H9 (cell line): Measurements from ENCODE around the gene MACROD1. TPM values are rescaled to one million over a fixed set of nuclear protein-coding genes. Genes with fewer than 3 reads are reported as not detected.
A peak's percentile ranks its signal among the peaks of the same experiment; 100 is the strongest.

Experiments used
- DNase-seq: peaks from one replicate; pipeline ENCODE4 v3.0.0-alpha.2; 2017
- H2AFZ ChIP-seq: one replicate; pipeline ENCODE4 v1.6.1; 2013; ENCODE audit warnings: mild to moderate bottlenecking, low read length, control low read depth, moderate library complexity
- H2AK5ac ChIP-seq: 2 replicates; pipeline ENCODE4 v1.6.1; 2013; ENCODE audit warnings: low read length, control low read depth, mixed read lengths; ENCODE audit not compliant: insufficient read length
- H2BK120ac ChIP-seq: one replicate; pipeline ENCODE4 v1.6.1; 2013; ENCODE audit warnings: low read depth, mild to moderate bottlenecking, low read length, control low read depth, inconsistent platforms; ENCODE audit not compliant: poor library complexity, severe bottlenecking
- H2BK12ac ChIP-seq: 2 replicates; pipeline ENCODE4 v1.6.1; 2013; ENCODE audit warnings: low read length, control low read depth, mixed read lengths, low read depth; ENCODE audit not compliant: insufficient read length
- H2BK15ac ChIP-seq: 2 replicates; pipeline ENCODE4 v1.6.1; 2013; ENCODE audit warnings: low read depth, low read length, control low read depth
- H2BK20ac ChIP-seq: one replicate; pipeline ENCODE4 v1.6.1; 2013; ENCODE audit warnings: low read depth, mild to moderate bottlenecking, low read length, control low read depth, inconsistent platforms; ENCODE audit not compliant: poor library complexity, severe bottlenecking
- H2BK5ac ChIP-seq: 2 replicates; pipeline ENCODE4 v1.6.1; 2013; ENCODE audit warnings: low read length, control low read depth, mixed read lengths; ENCODE audit not compliant: insufficient read length
- H3K14ac ChIP-seq: 2 replicates; pipeline ENCODE4 v1.6.1; 2013; ENCODE audit warnings: low read length, control low read depth; ENCODE audit not compliant: insufficient read depth
- H3K18ac ChIP-seq: 2 replicates; pipeline ENCODE4 v1.6.1; 2013; ENCODE audit warnings: low read depth, mild to moderate bottlenecking, mixed read lengths, low read length, control low read depth; ENCODE audit not compliant: insufficient read length
- H3K23ac ChIP-seq: 2 replicates; pipeline ENCODE4 v1.6.1; 2013; ENCODE audit warnings: low read length, control low read depth, mixed read lengths, low read depth; ENCODE audit not compliant: insufficient read length
- H3K23me2 ChIP-seq: 2 replicates; pipeline ENCODE4 v1.6.1; 2013; ENCODE audit warnings: low read depth, mild to moderate bottlenecking, mixed read lengths, low read length, control low read depth; ENCODE audit not compliant: insufficient read length, poor library complexity, severe bottlenecking
- H3K27ac ChIP-seq: 2 replicates; pipeline ENCODE4 v1.5.1; 2013; ENCODE audit warnings: low read length, control low read depth, mixed read lengths, low read depth; ENCODE audit not compliant: insufficient read length
- H3K27me3 ChIP-seq: 2 replicates; pipeline ENCODE4 v1.6.1; 2013; ENCODE audit warnings: low read length, control low read depth, inconsistent platforms; ENCODE audit not compliant: insufficient read depth
- H3K4ac ChIP-seq: 2 replicates; pipeline ENCODE4 v1.6.1; 2013; ENCODE audit warnings: low read depth, mild to moderate bottlenecking, control low read depth, inconsistent platforms, low read length, moderate library complexity
- H3K4me1 ChIP-seq: 2 replicates; pipeline ENCODE4 v1.6.1; 2013; ENCODE audit warnings: low read length, control low read depth, inconsistent platforms; ENCODE audit not compliant: insufficient read depth
- H3K4me2 ChIP-seq: 2 replicates; pipeline ENCODE4 v1.6.1; 2013; ENCODE audit warnings: low read length, control low read depth, mixed read lengths; ENCODE audit not compliant: insufficient read length, insufficient read depth
- H3K56ac ChIP-seq: 2 replicates; pipeline ENCODE4 v1.6.1; 2013; ENCODE audit warnings: low read depth, mild to moderate bottlenecking, mixed read lengths, low read length, control low read depth; ENCODE audit not compliant: insufficient read length
- H3K79me1 ChIP-seq: 2 replicates; pipeline ENCODE4 v1.6.1; 2013; ENCODE audit warnings: low read depth, mild to moderate bottlenecking, moderate library complexity, low read length, control low read depth, inconsistent platforms; ENCODE audit not compliant: insufficient read depth, poor library complexity, severe bottlenecking
- H3K79me2 ChIP-seq: 2 replicates; pipeline ENCODE4 v1.6.1; 2013; ENCODE audit warnings: low read length, control low read depth, inconsistent platforms; ENCODE audit not compliant: insufficient read depth
- H3K9ac ChIP-seq: 2 replicates; pipeline ENCODE4 v1.6.1; 2013; ENCODE audit warnings: low read length, control low read depth, mixed read lengths; ENCODE audit not compliant: insufficient read length; ENCODE audit errors: extremely low read depth
- H3K9me3 ChIP-seq: one replicate; pipeline ENCODE4 v1.6.1; 2013; ENCODE audit warnings: low read depth, low read length, inconsistent platforms; ENCODE audit not compliant: control insufficient read depth
- H3T11ph ChIP-seq: one replicate; pipeline ENCODE4 v1.6.1; 2013; ENCODE audit warnings: mild to moderate bottlenecking, low read length, control low read depth, inconsistent platforms
- H4K20me1 ChIP-seq: one replicate; pipeline ENCODE4 v1.6.1; 2013; ENCODE audit not compliant: control insufficient read depth, insufficient read length, insufficient read depth
- H4K5ac ChIP-seq: 2 replicates; pipeline ENCODE4 v1.6.1; 2013; ENCODE audit warnings: low read depth, mild to moderate bottlenecking, mixed read lengths, low read length, control low read depth; ENCODE audit not compliant: insufficient read length
- H4K8ac ChIP-seq: replicated peaks from 2 replicates; pipeline ENCODE4 v1.6.1; 2013; ENCODE audit warnings: low read length, control low read depth, mixed read lengths, low read depth; ENCODE audit not compliant: insufficient read length
- H4K91ac ChIP-seq: 2 replicates; pipeline ENCODE4 v1.6.1; 2013; ENCODE audit warnings: low read depth, mild to moderate bottlenecking, moderate library complexity, mixed read lengths, low read length, control low read depth; ENCODE audit not compliant: insufficient read length
- H3K27ac Mint-ChIP-seq, 3 experiments: 2 replicates in 2 of 3; 3 replicates in 1 of 3; pipeline ENCODE4 v1.8.0; 2020 to 2021; ENCODE audit warnings: mixed read lengths in 3 of 3, mild to moderate bottlenecking in 1 of 3, moderate library complexity in 1 of 3
- H3K27me3 Mint-ChIP-seq: 2 replicates; pipeline ENCODE4 v1.8.0; 2021; ENCODE audit warnings: low read depth, mild to moderate bottlenecking, moderate library complexity, mixed read lengths
- H3K36me3 Mint-ChIP-seq, 3 experiments: 2 replicates in 2 of 3; 3 replicates in 1 of 3; pipeline ENCODE4 v1.8.0; 2020 to 2021; ENCODE audit warnings: low read depth in 3 of 3, mixed read lengths in 3 of 3; ENCODE audit not compliant: insufficient read depth in 1 of 3
- H3K4me1 Mint-ChIP-seq, 2 experiments: 2 replicates each; pipeline ENCODE4 v1.8.0; 2020; ENCODE audit warnings: mixed read lengths in 2 of 2
- H3K4me3 Mint-ChIP-seq, 2 experiments: 2 replicates in 1 of 2; 3 replicates in 1 of 2; pipeline ENCODE4 v1.8.0; 2020 to 2021; ENCODE audit warnings: mild to moderate bottlenecking in 2 of 2, mixed read lengths in 2 of 2, moderate library complexity in 1 of 2
- H3K9me3 Mint-ChIP-seq, 2 experiments: 2 replicates in 1 of 2; 3 replicates in 1 of 2; pipeline ENCODE4 v1.8.0; 2020; ENCODE audit warnings: mild to moderate bottlenecking in 2 of 2, mixed read lengths in 2 of 2, moderate library complexity in 1 of 2
- CTCF ChIP-seq: fragments of 200-600 bp; sonication (generic); conservative IDR thresholded peaks from 3 replicates; pipeline ENCODE4 v1.8.0; 2021; ENCODE audit warnings: antibody characterized with exemption, mild to moderate bottlenecking
- WGBS: extraction: QIAGEN DNeasy Blood & Tissue Kit; methylation state at CpG from one replicate; pipeline ENCODE4 v1.1.7; 2013; ENCODE audit warnings: missing lambda C conversion rate, low lambda C conversion rate, mixed read lengths; ENCODE audit not compliant: insufficient read length; ENCODE audit errors: extremely low coverage; 5-methylcytosine and 5-hydroxymethylcytosine counted together
- total RNA-seq: library from RNA; stranded (reverse); gene quantifications from 2 replicates; pipeline ENCODE4 v1.2.1, GENCODE V29; 2021

The MACROD1 gene
- total RNA-seq, 1 experiment from 2014 or later = 21.2 TPM

DNA sequence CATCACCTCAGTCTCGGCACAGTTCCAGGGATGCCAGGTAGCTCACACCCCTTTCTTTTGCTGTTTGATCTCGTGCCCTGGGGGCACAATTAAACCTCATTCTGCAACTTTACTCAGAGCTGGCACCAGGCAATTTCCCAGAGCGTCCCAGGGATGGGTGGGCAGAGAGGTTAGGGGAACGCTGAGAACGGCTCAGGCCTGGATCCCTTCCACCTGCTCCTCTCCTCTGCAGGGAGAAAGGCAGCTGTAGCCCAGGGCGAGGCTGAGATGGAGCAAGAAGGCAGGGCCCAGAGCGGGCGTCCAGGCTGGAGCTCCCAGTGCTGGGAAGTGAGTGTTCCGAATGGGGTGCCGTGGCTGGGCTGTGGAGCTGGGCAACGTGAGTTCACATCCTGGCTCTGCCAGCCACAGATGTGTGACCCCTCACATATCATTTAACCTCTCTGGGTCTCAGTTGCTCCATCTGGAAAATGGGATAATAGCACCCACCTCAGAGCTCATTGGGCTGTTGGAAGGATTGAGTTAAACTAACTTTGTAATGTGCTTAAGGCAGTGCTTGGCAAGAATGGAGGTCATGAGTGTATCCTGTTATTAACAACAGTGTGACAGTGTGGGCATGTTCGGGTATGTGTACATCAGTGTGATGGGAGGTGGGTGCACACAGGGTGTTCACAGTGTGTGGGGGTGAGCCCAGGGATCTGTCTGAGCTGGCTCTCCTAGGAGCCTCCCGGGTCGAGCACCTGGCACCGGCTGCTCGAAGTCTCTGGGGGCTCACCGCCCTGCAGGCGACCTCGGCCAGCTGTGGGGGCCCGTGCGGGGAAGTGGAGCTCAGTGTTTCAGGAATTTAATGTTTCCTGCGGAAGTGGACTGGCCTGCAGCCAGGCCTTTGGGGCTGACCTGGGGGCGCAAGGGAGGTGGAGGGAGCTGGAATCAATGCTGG lies 164.2 kb downstream of the MACROD1 start:
- peak overlapping the region in 1 of 2 experiments; percentile 40; a peak in 2 of 5 replicates for H3K4me3 Mint-ChIP-seq
- H3K27ac Mint-ChIP-seq = no peak overlapping the region
- H3K27me3 Mint-ChIP-seq = peaks cover 55% of the 10 kb centered on the region
- Histone ChIP-seq H4K20me1 (no peaks in the 10 kb centered on the region), H3K18ac (no peak overlapping the region), H3K4me1 (no peaks in the 10 kb centered on the region), H3K23me2 (peaks cover 11% of the 10 kb centered on the region), H3K27ac (no peak overlapping the region), H3K4ac (no peak overlapping the region), H2AK5ac (no peak overlapping the region), H2BK15ac (no peak overlapping the region), H2AFZ (no peak overlapping the region), H2BK5ac (no peak overlapping the region), H2BK120ac (no peak overlapping the region), H4K8ac (no peak overlapping the region), H3K14ac (no peak overlapping the region), H3K79me2 (no peaks in the 10 kb centered on the region), H3K9me3 (no peaks in the 10 kb centered on the region), H3T11ph (no peak overlapping the region), H3K23ac (no peak overlapping the region), H3K79me1 (no peaks in the 10 kb centered on the region), H4K91ac (no peak overlapping the region), H3K4me2 (no peak overlapping the region), H3K27me3 (peaks cover 15% of the 10 kb centered on the region; the same call in 1 of the 2 replicates), H4K5ac (no peak overlapping the region), H2BK20ac (no peak overlapping the region), H3K9ac (no peak overlapping the region), H2BK12ac (no peak overlapping the region), H3K56ac (no peak overlapping the region)
- no CpG with 5 or more reads among the region's 23 CpGs for WGBS
- H3K36me3 Mint-ChIP-seq = peaks cover 7 to 16% (median 14%) of the 10 kb centered on the region in 3 experiments
- TF ChIP-seq CTCF = no peak
- no peak for DNase-seq
- no peaks in the 10 kb centered on the region for H3K9me3 Mint-ChIP-seq
- H3K4me1 Mint-ChIP-seq = peaks cover 9 to 24% of the 10 kb centered on the region in 2 experiments
